ENCODE measurements around the gene RPUSD1.
"Not testable (repeated sequence)": the region's sequence is repeated elsewhere in the genome, so short reads cannot be mapped to it uniquely, and the experiment has no call there.

Gene RPUSD1

DNA sequence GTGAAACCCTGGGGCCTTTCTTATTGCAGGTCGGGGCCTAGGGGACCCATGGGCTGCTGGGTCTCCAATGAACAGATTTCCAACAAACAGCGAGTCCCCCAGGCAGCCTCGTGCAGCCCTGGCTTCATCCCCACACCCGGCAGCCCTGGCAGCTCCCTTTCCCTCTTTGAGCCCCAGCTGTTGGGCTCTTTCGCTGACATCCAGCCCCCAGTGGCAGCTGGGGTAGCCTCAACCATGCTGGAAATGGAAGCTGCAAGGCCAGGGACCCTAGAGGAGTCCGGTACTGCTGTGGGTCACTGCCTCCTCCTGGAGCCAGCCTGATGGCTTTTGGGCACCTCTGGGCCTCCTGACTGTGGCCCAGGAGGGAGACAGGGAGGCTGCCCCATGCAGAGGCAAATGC lies 5.9 kb downstream of the RPUSD1 start:
- DNase-seq (ENCODE audit: low read depth): no peak

GRCh38 chr16:781346-782010 lies 6.7 kb downstream of the RPUSD1 start:
- DNase-seq (ENCODE audit: low read depth): no peak

DNA sequence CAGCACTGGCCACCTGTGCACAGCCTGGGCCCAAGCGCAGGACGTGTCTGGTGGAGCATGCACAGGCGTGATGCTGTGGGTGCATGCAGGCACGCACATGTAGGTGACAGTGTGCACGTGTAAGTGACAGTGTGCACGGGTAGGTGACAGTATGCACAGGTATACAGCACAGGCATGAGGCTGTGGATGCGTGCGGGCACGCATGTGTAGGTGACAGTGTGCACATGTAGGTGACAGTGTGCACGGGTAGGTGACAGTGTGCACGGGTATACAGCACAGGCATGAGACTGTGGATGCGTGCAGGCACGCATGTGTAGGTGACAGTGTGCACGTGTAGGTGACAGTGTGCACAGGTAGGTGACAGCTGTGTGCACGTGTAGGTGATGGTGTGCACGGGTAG lies 7.9 kb downstream of the RPUSD1 start:
- DNase-seq (ENCODE audit: low read depth): no peak

DNA sequence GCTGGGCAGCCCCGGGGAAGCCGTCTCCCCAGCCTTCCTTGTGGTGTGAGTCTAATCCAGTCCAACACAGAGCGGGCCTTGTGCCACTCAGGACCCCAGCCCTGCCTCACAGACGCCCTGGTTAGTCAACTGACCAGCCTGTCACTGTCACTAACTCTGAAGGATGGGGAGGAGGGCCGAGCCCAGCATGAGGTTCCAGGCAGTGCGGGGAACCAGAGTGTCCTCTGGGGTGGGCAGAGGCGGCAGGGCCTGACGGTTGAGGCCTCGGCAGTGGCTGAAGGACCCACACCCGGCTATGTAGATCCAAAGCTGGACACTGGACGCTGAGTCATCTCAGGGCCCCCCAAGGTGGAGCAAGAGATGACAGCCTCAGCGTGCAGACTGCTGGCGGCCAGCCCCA lies 8.6 kb downstream of the RPUSD1 start:
- DNase-seq (ENCODE audit: low read depth): no peak

- DNase-seq (ENCODE audit: low read depth): no peak
Observed at GRCh38 chr16:778909-779527, 9.2 kb downstream of the RPUSD1 start.

DNA sequence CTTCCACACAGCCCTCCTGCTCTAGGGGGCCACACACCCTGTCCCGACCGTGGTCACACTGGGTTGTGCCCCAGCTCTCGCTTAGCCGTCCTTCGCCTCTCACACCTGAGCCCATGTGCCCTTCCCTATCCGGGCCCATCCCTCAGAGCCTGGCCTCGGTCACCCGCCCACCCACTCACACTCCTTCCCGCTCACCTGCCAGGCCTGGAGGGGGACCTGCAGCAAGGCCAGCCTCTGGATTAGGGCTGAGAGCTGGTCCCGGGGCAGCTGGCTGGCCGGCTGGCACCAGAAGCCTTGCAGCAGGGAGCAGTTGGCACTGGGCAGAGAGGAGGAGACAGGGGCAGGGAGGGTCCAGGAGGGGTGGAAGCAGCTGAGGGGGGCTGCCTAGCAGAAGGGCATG lies 9.7 kb downstream of the RPUSD1 start:
- DNase-seq (ENCODE audit: low read depth): no peak

- no peak for DNase-seq (ENCODE audit: low read depth)
Observed at GRCh38 chr16:777826-778225, 10.4 kb downstream of the RPUSD1 start.

GRCh38 chr16:776824-777223 lies 11.4 kb downstream of the RPUSD1 start:
- no peak for DNase-seq (ENCODE audit: low read depth)

DNA sequence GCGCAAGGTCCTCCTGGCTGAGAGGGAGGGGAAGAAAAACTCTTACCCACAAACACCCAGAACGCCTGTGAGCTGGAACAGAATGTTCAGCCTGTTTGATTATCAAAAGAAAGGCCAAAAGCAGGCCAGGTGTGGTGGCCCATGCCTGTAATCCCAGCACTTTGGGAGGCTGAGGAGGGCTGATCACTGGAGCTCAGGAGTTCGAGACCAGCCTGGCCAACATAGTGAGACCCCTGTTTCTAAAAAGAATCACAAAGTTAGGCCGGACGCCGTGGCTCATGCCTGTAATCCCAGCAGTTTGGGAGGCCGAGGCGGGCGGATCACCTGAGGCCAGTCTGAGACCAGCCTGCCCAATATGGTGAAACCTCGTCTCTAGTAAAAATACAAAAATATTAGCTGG lies 11.9 kb downstream of the RPUSD1 start:
- DNase-seq (ENCODE audit: low read depth): not testable (repeated sequence)

GRCh38 chr16:775236-775796 lies 12.9 kb downstream of the RPUSD1 start:
- no peak for DNase-seq (ENCODE audit: low read depth)

GRCh38 chr16:774086-775001 lies 13.8 kb downstream of the RPUSD1 start:
- DNase-seq (ENCODE audit: low read depth): no peak

GRCh38 chr16:772959-773358 lies 15.2 kb downstream of the RPUSD1 start:
- DNase-seq (ENCODE audit: low read depth): no peak

- no peak for DNase-seq (ENCODE audit: low read depth)
Observed at GRCh38 chr16:770411-770810, 17.8 kb downstream of the RPUSD1 start.

DNA sequence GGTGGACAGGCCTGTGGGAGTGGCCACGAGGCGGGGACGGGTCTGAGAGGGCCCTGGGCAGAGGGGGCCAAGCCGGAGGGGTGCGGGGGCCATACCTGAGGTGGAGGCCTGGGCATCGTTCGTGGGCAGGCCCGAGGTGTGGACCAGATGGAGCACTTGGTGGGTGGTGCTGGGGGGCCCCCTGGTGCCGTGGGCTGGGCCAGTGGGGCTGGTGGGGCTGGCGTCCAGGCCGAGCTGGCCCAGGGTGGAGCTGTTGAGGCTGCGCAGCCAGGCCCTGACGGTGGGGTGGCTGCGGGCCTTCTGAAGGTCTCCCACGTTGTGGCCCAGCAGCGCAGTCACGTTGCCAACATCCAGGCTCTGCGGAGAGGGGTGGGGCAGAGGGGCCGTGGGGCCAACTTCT lies 18.2 kb downstream of the RPUSD1 start:
- no peak for DNase-seq (ENCODE audit: low read depth)

GRCh38 chr16:769184-769784 lies 18.9 kb downstream of the RPUSD1 start:
- no peak for DNase-seq (ENCODE audit: low read depth)

DNA sequence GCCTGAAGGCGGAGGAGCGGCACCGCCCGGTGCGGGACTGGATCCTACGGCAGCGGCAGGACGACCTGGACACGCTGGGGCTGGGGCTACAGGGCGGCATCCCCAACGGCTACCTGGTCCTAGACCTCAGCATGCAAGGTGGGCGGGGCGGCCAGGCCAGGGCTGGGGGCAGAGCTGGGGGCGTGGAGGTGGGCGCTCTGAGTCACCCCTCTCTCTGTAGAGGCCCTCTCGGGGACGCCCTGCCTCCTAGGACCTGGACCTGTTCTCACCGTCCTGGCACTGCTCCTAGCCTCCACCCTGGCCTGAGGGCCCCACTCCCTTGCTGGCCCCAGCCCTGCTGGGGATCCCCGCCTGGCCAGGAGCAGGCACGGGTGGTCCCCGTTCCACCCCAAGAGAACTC lies 19.8 kb downstream of the RPUSD1 start:
- no peak for DNase-seq (ENCODE audit: low read depth)

DNA sequence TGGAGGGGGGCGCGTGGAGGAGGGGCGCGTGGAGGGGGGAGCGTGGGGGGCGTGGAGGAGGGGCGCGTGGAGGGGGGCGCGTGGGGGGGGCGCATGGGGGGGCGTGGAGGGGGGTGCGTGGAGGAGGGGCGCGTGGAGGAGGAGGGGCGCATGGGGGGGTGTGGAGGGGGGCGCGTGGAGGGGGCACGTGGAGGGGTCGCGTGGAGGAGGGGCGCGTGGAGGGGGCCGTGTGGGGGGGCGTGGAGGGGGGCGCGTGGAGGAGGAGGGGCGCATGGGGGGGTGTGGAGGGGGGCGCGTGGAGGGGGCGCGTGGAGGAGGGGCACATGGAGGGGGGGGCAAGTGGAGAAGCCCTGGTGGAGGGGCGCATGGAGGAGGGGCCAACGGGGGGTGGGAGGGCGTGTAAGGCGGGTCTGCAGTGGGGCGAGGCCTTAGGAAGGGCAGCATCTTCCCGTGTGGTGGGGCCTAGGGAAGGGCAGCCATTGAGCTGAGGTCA lies 20.4 kb downstream of the RPUSD1 start:
- DNase-seq (ENCODE audit: low read depth): no peak

GRCh38 chr16:766820-767640 lies 21.2 kb downstream of the RPUSD1 start:
- DNase-seq (ENCODE audit: low read depth): no peak

DNA sequence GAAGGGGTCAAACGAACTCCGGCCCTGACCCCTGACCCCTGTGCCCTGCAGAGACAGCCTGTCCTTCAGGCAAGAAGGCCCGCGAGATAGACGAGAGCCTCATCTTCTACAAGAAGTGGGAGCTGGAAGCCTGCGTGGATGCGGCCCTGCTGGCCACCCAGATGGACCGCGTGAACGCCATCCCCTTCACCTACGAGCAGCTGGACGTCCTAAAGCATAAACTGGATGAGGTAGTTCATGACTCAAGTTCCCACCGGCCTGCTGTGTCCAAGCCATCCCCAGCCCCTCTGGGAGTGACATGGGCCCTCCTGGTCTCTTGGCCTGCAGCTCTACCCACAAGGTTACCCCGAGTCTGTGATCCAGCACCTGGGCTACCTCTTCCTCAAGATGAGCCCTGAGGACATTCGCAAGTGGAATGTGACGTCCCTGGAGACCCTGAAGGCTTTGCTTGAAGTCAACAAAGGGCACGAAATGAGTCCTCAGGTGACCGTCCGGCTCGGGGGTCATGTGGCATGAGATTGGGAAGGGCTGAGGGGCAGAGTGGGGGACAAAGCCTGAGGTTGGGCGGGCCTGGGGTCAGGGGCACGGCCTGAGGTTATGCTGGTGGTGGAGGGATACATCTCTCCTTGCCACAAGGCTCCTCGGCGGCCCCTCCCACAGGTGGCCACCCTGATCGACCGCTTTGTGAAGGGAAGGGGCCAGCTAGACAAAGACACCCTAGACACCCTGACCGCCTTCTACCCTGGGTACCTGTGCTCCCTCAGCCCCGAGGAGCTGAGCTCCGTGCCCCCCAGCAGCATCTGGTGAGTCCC lies 22.0 kb downstream of the RPUSD1 start:
- DNase-seq (ENCODE audit: low read depth): no peak

DNA sequence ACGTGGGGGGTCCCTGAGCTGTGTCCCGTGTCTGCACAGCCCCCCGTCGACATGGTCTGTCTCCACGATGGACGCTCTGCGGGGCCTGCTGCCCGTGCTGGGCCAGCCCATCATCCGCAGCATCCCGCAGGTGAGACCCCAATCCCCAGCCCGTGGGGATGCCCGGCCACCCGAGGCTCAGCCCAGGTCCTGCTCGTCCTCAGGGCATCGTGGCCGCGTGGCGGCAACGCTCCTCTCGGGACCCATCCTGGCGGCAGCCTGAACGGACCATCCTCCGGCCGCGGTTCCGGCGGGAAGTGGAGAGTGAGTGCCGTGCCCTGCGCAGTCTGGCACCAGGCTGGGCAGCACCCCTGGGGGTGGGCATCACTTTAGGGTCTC lies 22.7 kb downstream of the RPUSD1 start:
- DNase-seq (ENCODE audit: low read depth): no peak
